Lung (tissue), 12 donors: Measurements from ENCODE around the gene ADGRB2. TPM values are rescaled to one million over a fixed set of nuclear protein-coding genes. Genes with fewer than 3 reads are reported as not detected.
"Not testable (repeated sequence)": the region's sequence is repeated elsewhere in the genome, so short reads cannot be mapped to it uniquely, and the experiment has no call there.

Source experiments
- ATAC-seq: fragments of 200-7000 bp; cut with Tn5 transposase; one replicate; pipeline ENCODE4 v1.9.1; 2020; ENCODE audit warnings: moderate number of reproducible peaks; ENCODE audit not compliant: insufficient read depth, low FRiP score
- DNase-seq, 3 donors: peaks; one replicate each; pipeline ENCODE4 v3.0.0-alpha.2; 2013 to 2017
- H3K27ac ChIP-seq, 2 donors: one replicate each; pipeline ENCODE4 v1.5.1; 2013; ENCODE audit warnings: mild to moderate bottlenecking in 2 of 2, moderate library complexity in 2 of 2, control low read depth in 1 of 2, inconsistent platforms in 1 of 2, low read depth in 1 of 2, low read length in 1 of 2
- H3K27me3 ChIP-seq, 3 donors: one replicate each; pipeline ENCODE4 v1.5.1; 2013; ENCODE audit warnings: low read length in 2 of 3; ENCODE audit not compliant: control insufficient read depth in 3 of 3, insufficient read depth in 3 of 3
- H3K36me3 ChIP-seq, 4 donors: one replicate each; pipeline ENCODE4 v1.5.1; 2013; ENCODE audit warnings: low read length in 4 of 4, mild to moderate bottlenecking in 1 of 4, moderate library complexity in 1 of 4; ENCODE audit not compliant: control insufficient read depth in 4 of 4, insufficient read depth in 4 of 4
- H3K4me1 ChIP-seq, 5 donors: one replicate each; pipeline ENCODE4 v1.5.1; 2013; ENCODE audit warnings: low read length in 5 of 5, mild to moderate bottlenecking in 2 of 5, moderate library complexity in 1 of 5; ENCODE audit not compliant: control insufficient read depth in 5 of 5, insufficient read depth in 5 of 5
- H3K4me3 ChIP-seq: one replicate; pipeline ENCODE4 v1.5.1; 2013; ENCODE audit warnings: mild to moderate bottlenecking, control low read depth, moderate library complexity
- H3K9ac ChIP-seq, 2 donors: one replicate each; pipeline ENCODE4 v1.5.1; 2013; ENCODE audit warnings: low read length in 2 of 2, control low read depth in 1 of 2; ENCODE audit not compliant: insufficient read depth in 1 of 2
- H3K9me3 ChIP-seq, 4 donors: one replicate each; pipeline ENCODE4 v1.5.1; 2013; ENCODE audit warnings: low read length in 3 of 4, mild to moderate bottlenecking in 1 of 4, moderate library complexity in 1 of 4; ENCODE audit not compliant: control insufficient read depth in 4 of 4, insufficient read depth in 3 of 4
- CTCF ChIP-seq: IDR thresholded peaks from 2 replicates; pipeline ENCODE4 v1.5.1; 2012; ENCODE audit warnings: mild to moderate bottlenecking; ENCODE audit errors: control extremely low read depth, extremely low read depth
- WGBS, 2 donors: extraction: QIAGEN DNeasy Blood & Tissue Kit; methylation state at CpG; one replicate each; pipeline ENCODE4 v1.1.7; 2013; 5-methylcytosine and 5-hydroxymethylcytosine counted together
- polyA plus RNA-seq, 2 donors: library from polyadenylated mRNA; stranded (reverse); fragments of 200-250 nt; gene quantifications; one replicate each; pipeline ENCODE4 v1.2.1, GENCODE V29; 2013
- total RNA-seq, 2 donors: library from RNA; depleted of rRNA in 1 of 2; stranded (reverse); fragments of >200 nt in 1 of 2; gene quantifications; one replicate each; pipeline ENCODE4 v1.2.1, GENCODE V29; 2014 to 2021
- donor health status: control.
- donor health status: control.
- donor health status: Bipolar disorder and iron deficiency.
- donor health status: healthy.
- donor health status: DM: yes; HTN: yes; CAD: no.

ADGRB2 gene
- total and polyA plus RNA-seq, 4 donors = 0.44 to 7.6 (median 1.3) TPM

- H3K9me3 ChIP-seq = no peaks in the 10 kb centered on the region
- no peaks in the 10 kb centered on the region for H3K36me3 ChIP-seq
- no peak for TF ChIP-seq CTCF
- ATAC-seq (no peak), DNase-seq (peak; percentile 67 to 77 (median 68))
- peak overlapping the region in 1 of 2 donors; percentile 1 for H3K9ac ChIP-seq
- no peak overlapping the region for H3K4me3 ChIP-seq
- H3K4me1 ChIP-seq = peaks cover 0 to 38% (median 8%) of the 10 kb centered on the region in 5 donors
- peaks cover 0 to 3% (median 0%) of the 10 kb centered on the region in 3 donors for H3K27me3 ChIP-seq
- no peak overlapping the region for H3K27ac ChIP-seq
- WGBS, 2 donors = 34 to 42% methylated on average over 1 of the region's 1 CpG
These were observed 51.5 kb downstream of the ADGRB2 start for GRCh38 chr1:31712630-31713029.

GRCh38 chr1:31712068-31712467 is 52.1 kb downstream of the ADGRB2 start:
- H3K36me3 ChIP-seq = no peaks in the 10 kb centered on the region
- H3K27me3 ChIP-seq = peaks cover 0 to 3% (median 0%) of the 10 kb centered on the region in 3 donors
- H3K9me3 ChIP-seq = no peaks in the 10 kb centered on the region
- peaks cover 0 to 38% (median 8%) of the 10 kb centered on the region in 5 donors for H3K4me1 ChIP-seq
- DNase-seq (peak; percentile 28 to 42 (median 36)), ATAC-seq (no peak)
- WGBS, 2 donors = 56 to 62% methylated on average over 4 of the region's 4 CpGs
- no peak for TF ChIP-seq CTCF
- no peak overlapping the region for H3K4me3 ChIP-seq
- H3K27ac ChIP-seq = no peak overlapping the region
- no peak overlapping the region for H3K9ac ChIP-seq

- 76 to 88% methylated on average over 11 of the region's 11 CpGs for WGBS, 2 donors
- DNase-seq = no peak
- Histone ChIP-seq H3K4me1 (peaks cover 0 to 36% (median 12%) of the 10 kb centered on the region in 5 donors), H3K36me3 (no peaks in the 10 kb centered on the region), H3K27me3 (peaks cover 0 to 3% (median 0%) of the 10 kb centered on the region in 3 donors), H3K4me3 (no peak overlapping the region), H3K9me3 (no peaks in the 10 kb centered on the region), H3K9ac (no peak overlapping the region), H3K27ac (no peak overlapping the region)
- ATAC-seq = no peak
- TF ChIP-seq CTCF = no peak
These were observed 55.8 kb downstream of the ADGRB2 start for GRCh38 chr1:31708324-31708723.

- H3K9ac ChIP-seq = no peak overlapping the region
- WGBS, 2 donors = 23 to 27% methylated on average over 5 of the region's 5 CpGs
- H3K4me3 ChIP-seq = no peak overlapping the region
- H3K9me3 ChIP-seq = peaks cover 0 to 2% (median 0%) of the 10 kb centered on the region in 4 donors
- peaks cover 0 to 7% (median 0%) of the 10 kb centered on the region in 3 donors for H3K27me3 ChIP-seq
- no peak for ATAC-seq
- no peak overlapping the region for H3K27ac ChIP-seq
- DNase-seq = peak in 1 of 3 donors; percentile 52
- peaks cover 0 to 36% (median 13%) of the 10 kb centered on the region in 5 donors for H3K4me1 ChIP-seq
- H3K36me3 ChIP-seq = no peaks in the 10 kb centered on the region
- no peak for TF ChIP-seq CTCF
These were observed 56.4 kb downstream of the ADGRB2 start for GRCh38 chr1:31707711-31708110.

- not testable (repeated sequence) for H3K9ac ChIP-seq, H3K27me3 ChIP-seq, H3K27ac ChIP-seq, ATAC-seq, H3K4me3 ChIP-seq, H3K36me3 ChIP-seq, H3K9me3 ChIP-seq, DNase-seq
- H3K4me1 ChIP-seq = peaks cover 0 to 36% (median 7%) of the 10 kb centered on the region in 5 donors
- WGBS, 2 donors = 80 to 82% methylated on average over 4 of the region's 4 CpGs
These were observed 57.0 kb downstream of the ADGRB2 start for GRCh38 chr1:31707059-31707600.
